ENCODE measurements around the gene ARHGAP28.

- no peak for TF ChIP-seq POLR2A (IDR thresholded peaks at IDR 0.05; ENCODE audit: low read depth, low read length)
- TF ChIP-seq POLR2AphosphoS5 (IDR thresholded peaks at IDR 0.05; ENCODE audit: low read depth, low read length) = no peak
- TF ChIP-seq TAF1 (IDR thresholded peaks at IDR 0.05; ENCODE audit: borderline replicate concordance, low read depth, low read length) = no peak
Measured at GRCh38 chr18:6747646-6748045, 18.1 kb downstream of the ARHGAP28 start.

All from GM12892 (cell line).